Right renal pelvis (tissue), 4 donors: Measurements from ENCODE around the gene SRBD1. TPM values are rescaled to one million over a fixed set of nuclear protein-coding genes. Genes with fewer than 3 reads are reported as not detected.

Experiments used
- DNase-seq, 4 donors: peaks; one replicate each; pipeline ENCODE4 v3.0.0-alpha.2; 2013; ENCODE audit warnings: low read depth in 4 of 4, low spot score in 3 of 4, missing footprints in 1 of 4
- polyA plus RNA-seq, 4 donors: library from polyadenylated mRNA; unstranded; fragments of 120-200 nt; gene quantifications; one replicate each; pipeline ENCODE4 v1.2.1, GENCODE V29; 2013; ENCODE audit not compliant: insufficient read length in 4 of 4

SRBD1 gene
- polyA plus RNA-seq, 4 donors = 21.3 to 26.6 (median 26.1) TPM

DNA sequence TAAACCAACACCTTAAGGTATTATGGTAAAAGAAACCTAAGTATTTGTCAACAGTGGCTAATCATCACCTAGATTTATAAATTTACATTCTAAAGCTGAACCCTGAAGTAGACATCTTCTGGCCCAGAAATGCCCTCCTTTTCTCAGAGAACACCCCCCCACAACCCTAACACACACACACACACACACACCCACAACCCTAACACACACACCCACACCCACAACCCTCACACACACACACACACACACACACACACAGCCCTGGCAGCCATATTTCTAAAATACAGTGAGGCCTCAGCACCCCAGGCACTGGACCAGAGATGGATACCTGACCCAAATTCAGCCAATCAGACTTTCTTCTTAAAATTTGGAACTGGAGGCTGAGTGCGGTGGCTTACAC is 14.3 kb downstream of the SRBD1 start:
- DNase-seq = no peak

- DNase-seq = no peak
These were observed 15.2 kb downstream of the SRBD1 start for GRCh38 chr2:45595721-45596435.

DNA sequence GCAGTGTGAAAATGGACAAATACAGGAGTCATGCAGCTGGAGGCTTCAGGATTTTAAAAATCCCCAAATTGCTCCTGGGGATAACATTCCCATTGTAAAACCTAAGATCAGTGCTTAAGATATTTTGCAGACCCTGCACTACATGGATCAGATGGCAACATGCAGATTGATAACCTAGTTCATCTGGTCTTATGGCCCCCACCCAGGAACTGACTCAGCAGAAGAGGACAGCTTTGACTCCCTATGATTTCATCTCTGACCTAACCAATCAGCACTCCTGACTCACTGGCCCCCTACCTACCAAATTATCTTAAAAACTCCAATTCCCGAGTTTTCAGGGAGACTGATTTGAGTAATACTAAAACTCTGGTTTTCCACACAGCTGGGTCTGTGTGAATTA is 20.0 kb downstream of the SRBD1 start:
- no peak for DNase-seq

- no peak for DNase-seq
These were observed 22.8 kb downstream of the SRBD1 start for GRCh38 chr2:45588158-45588829.

GRCh38 chr2:45586600-45586999 is 24.5 kb downstream of the SRBD1 start:
- DNase-seq = no peak

- DNase-seq = peak in 2 of 4 donors; percentile 16 to 20
These were observed 25.7 kb downstream of the SRBD1 start for GRCh38 chr2:45585267-45585861.

GRCh38 chr2:45583977-45584376 is 27.1 kb downstream of the SRBD1 start:
- DNase-seq = no peak

- no peak for DNase-seq
These were observed 28.5 kb downstream of the SRBD1 start for GRCh38 chr2:45582522-45582921.

- DNase-seq = peak in 2 of 4 donors; percentile 12 to 18
These were observed 32.8 kb downstream of the SRBD1 start for GRCh38 chr2:45578056-45578843.

- DNase-seq = no peak
These were observed 33.6 kb downstream of the SRBD1 start for GRCh38 chr2:45577441-45577840.

GRCh38 chr2:45575881-45576280 is 35.2 kb downstream of the SRBD1 start:
- no peak for DNase-seq

- no peak for DNase-seq
These were observed 38.1 kb downstream of the SRBD1 start for GRCh38 chr2:45572979-45573378.

DNA sequence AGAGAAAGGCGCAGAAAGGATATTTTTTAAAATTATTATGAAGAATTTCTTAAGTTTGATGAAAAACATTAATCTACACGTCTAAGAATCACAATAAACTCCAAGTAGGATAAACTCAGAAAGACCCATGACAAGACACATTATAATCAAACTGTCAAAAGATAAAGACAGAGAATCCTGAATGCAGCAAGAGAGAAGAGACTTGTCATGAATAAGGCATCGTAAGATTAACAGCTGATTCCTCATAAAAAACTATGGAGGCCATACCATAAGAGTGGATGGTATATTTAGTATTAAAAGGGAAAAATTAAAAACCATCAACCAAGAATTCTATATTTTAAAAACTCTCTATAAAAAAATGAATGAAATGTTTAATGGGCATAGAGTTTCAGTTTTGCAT is 39.1 kb downstream of the SRBD1 start:
- DNase-seq = no peak

DNA sequence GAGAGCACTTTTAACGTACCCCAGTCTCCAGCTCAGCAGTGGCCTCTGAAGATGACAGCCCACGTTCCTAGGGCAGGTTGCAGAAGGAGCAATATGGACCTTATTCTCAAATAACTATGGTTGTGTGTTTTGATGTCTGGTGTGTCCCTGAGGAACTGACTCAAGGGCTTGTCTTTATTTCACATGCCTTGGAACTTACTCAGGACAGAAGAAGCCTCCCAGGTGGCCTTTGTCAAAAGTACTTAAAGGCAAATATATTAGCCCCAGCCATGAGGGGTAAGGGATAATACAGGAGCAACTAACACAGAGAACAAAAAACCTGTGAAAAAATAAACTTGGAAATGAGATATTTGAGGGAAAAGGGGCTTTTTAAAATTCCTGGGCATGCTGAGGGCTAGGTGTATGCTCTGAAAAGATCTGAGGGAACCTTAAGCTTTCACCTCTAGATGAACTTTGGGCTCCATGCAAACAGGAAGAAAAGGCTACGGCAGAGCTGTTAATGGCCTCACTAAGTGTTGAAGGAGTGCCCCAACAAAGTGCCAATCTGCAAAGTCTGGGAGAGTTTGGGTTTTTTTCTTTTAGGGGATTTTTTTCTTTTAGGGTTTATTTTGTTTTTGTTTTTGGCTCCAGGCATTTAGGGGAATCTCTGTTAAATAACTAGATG is 40.3 kb downstream of the SRBD1 start:
- DNase-seq = no peak

DNA sequence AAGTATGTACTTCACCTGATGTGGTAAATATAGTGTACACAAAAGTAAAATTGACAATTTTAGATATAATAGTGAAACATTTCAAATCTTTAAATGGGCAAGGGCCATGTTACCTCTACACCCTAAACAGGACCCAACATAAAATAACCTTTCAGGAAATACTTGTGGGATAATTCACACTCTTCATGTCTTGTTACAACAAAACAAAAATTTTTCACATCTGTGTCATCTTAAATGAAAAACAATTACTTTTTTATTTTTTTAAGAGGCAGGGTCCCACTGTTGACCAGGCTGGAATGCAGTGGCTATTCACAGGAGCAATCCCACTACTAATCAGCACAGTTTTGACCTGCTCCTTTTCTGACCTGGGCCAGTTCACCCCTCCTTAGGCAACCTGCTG is 42.1 kb downstream of the SRBD1 start:
- DNase-seq = no peak

DNA sequence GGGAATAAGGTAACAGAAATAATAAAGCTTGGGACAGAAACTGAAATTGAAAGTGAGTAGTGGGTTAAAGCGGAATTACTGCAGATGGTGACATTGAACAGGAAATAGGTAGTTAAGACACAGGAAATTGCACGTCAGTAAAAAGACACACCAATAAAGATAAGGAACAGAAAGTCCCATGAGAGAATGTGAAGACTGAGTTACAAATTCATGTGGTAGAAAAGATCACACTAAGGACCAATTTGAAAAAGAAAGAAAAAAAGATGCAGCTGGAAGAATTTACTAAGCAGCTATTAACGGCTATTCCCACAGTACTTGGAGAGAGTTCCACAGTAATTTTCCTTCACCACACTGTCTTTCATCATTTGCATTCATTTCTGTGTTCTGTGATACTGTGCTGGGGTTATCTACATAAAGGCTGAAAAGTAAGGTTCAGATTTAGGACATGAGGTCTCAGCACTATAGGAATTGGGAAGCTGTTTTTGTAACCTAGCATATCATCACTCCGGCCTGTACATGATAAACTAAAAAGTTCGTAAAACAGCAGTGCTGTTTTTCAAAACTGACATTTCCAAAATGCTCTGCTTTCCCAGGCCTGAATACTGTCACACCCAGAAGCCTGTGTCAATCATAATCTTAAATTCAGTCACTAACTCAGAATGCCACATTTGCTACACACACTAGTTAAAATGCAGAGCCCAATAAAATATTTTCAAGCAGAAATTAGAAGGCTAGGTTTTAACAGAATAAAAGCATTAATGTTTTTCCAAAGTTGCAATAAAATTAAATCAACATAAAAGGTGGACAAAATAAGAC is 42.9 kb downstream of the SRBD1 start:
- no peak for DNase-seq

- no peak for DNase-seq
These were observed 43.6 kb downstream of the SRBD1 start for GRCh38 chr2:45567288-45567963.

- DNase-seq = no peak
These were observed 51.6 kb downstream of the SRBD1 start for GRCh38 chr2:45559436-45559835.

DNA sequence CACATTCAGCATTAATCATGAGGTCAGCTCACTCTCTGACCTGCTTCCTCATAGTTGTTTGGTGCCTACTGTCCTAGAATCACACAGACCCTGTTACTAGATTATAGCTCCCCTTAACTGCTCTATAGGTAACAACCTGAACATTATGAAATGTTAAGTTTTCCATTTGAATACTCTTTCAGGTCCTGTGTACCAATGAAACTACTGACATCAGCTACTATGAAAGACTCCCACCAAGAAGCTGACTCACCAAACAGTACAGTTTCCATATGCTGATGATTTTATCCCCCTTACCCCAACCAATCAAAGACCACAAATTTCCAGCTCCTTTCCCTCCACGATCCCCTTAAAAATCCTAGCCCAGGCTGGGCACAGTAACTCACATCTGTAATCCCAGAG is 56.3 kb downstream of the SRBD1 start:
- DNase-seq = no peak
